ENCODE results near the gene ROGDI.

ROGDI gene

GRCh38 chr16:4803898-4804762, 1.7 kb upstream of the ROGDI start:
- no peak overlapping the region for H3K4me3 ChIP-seq
- no peaks in the 10 kb centered on the region for H3K9me3 ChIP-seq
- peaks cover 0 to 26% (median 13%) of the 10 kb centered on the region in 4 donors for H3K4me1 ChIP-seq
- intact Hi-C loops (cut with DNase I; ENCODE audit: low total_unique reads): no loop called here
- DNase-seq: no peak
- H3K27ac ChIP-seq: no peak overlapping the region
- no peaks in the 10 kb centered on the region for H3K27me3 ChIP-seq
- TF ChIP-seq, protein P1, sequence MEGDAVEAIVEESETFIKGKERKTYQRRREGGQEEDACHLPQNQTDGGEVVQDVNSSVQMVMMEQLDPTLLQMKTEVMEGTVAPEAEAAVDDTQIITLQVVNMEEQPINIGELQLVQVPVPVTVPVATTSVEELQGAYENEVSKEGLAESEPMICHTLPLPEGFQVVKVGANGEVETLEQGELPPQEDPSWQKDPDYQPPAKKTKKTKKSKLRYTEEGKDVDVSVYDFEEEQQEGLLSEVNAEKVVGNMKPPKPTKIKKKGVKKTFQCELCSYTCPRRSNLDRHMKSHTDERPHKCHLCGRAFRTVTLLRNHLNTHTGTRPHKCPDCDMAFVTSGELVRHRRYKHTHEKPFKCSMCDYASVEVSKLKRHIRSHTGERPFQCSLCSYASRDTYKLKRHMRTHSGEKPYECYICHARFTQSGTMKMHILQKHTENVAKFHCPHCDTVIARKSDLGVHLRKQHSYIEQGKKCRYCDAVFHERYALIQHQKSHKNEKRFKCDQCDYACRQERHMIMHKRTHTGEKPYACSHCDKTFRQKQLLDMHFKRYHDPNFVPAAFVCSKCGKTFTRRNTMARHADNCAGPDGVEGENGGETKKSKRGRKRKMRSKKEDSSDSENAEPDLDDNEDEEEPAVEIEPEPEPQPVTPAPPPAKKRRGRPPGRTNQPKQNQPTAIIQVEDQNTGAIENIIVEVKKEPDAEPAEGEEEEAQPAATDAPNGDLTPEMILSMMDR (IDR thresholded peaks at IDR 0.05): no peak
- H3K36me3 ChIP-seq: peaks cover 12 to 57% (median 36%) of the 10 kb centered on the region in 3 donors

- Histone ChIP-seq H3K4me3 (peak overlapping the region; percentile 74 to 79), H3K27ac (peak overlapping the region in 1 of 2 donors; percentile 82), H3K4me1 (peaks cover 0 to 26% (median 13%) of the 10 kb centered on the region in 4 donors), H3K36me3 (peaks cover 7 to 57% (median 35%) of the 10 kb centered on the region in 3 donors), H3K27me3 (no peaks in the 10 kb centered on the region), H3K9me3 (no peaks in the 10 kb centered on the region)
- DNase-seq: no peak
- TF ChIP-seq, protein P1 (IDR thresholded peaks at IDR 0.05): no peak
- intact Hi-C loops (cut with DNase I; ENCODE audit: low total_unique reads): no loop called here
Measured at GRCh38 chr16:4803401-4803844, 990 bp upstream of the ROGDI start.

DNA sequence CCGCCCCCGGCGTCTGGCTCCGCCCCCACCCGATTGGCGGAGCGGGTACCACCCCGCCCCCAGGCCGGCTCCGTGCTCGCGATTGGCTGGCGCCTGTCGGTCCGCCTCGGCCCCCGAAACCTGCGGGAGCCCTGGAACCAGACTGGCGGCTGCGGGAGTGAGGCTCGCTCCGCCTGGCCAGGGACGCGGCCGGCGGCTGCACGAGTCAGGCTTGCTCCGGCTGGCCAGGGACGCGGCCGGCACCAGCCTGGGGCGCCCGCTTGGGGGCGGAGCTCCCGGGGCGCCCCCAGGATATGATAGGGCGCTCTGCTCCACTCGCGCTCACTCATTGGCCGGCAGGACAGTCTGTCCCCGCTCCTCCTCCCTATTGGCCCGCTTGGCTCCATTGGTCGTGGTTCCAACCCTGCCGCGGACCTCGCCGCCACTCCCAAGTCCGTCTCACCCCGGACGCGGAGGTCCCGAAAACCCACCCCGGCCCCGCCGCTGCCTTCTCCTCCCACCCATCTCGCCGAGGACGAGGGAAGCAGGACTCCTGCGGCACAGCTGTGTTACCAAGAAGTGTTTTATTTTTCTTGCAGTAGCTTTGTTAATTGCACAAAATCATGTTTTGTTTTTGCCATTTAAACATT, 340 bp upstream of the ROGDI start:
- peak overlapping the region; percentile 74 to 79 for H3K4me3 ChIP-seq
- peak overlapping the region; percentile 60 to 82 for H3K27ac ChIP-seq
- H3K4me1 ChIP-seq: peaks cover 0 to 26% (median 13%) of the 10 kb centered on the region in 4 donors
- H3K36me3 ChIP-seq: peaks cover under 1 to 57% (median 40%) of the 10 kb centered on the region in 3 donors
- H3K9me3 ChIP-seq: no peaks in the 10 kb centered on the region
- intact Hi-C loops (cut with DNase I; ENCODE audit: low total_unique reads): no loop called here
- no peaks in the 10 kb centered on the region for H3K27me3 ChIP-seq
- peak; percentile 91 to 96 for DNase-seq
- TF ChIP-seq, protein P1 (IDR thresholded peaks at IDR 0.05): peak in 1 of 2 experiments; percentile 21

DNA sequence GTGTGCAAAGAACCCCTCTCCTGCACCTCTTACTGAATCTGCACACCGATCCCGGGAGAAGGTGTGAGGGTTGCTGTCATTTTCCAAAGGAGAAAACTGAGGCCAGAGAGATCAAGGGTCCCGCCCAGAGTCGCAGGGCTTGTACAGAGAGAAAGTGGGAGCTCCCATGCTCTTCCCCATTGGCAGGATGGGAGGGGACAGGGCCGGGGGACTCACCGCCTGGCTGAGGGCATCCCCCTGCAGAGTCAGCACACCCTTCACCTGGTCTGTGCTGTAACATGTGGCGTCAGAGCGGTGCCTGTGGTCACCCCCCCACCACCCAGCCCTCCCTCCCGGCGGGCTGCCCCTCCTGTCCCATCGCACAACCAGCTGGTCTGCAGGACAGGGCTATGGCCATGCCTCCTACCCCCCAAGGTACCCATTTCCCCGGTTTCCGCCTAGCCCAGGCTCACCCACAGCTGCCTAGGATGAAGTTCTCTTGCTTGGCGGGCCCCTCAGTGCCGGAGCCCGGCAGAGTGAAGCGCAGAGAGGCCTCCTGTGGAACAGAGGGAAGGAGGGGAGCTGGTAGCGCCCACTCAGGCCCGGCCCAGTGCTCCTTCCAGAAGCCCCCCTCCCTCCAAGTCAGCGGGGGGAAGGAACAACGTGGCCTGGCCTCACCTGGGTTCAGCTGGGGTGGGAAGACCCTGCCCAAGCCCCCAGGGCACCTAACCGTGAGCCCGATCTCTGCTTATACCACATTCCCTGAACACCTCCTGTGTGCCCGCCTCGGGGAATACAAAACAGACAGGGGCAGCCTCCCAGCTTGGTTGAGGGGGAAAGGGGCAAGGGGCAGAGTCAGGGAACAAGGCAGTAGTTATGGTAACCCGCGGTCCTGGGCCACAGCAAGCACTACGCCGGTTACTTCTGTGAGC, 1.1 kb downstream of the ROGDI start:
- intact Hi-C loops (cut with DNase I; ENCODE audit: low total_unique reads): no loop called here
- Histone ChIP-seq H3K4me3 (peak overlapping the region; percentile 74 to 79), H3K9me3 (no peaks in the 10 kb centered on the region), H3K27ac (peak overlapping the region; percentile 60 to 82), H3K36me3 (peaks cover 0 to 56% (median 36%) of the 10 kb centered on the region in 3 donors), H3K27me3 (no peaks in the 10 kb centered on the region), H3K4me1 (peaks cover 0 to 26% (median 13%) of the 10 kb centered on the region in 4 donors)
- no peak for DNase-seq
- TF ChIP-seq, protein P1 (IDR thresholded peaks at IDR 0.05): no peak
